ENCODE data around the gene BEND7. TPM values are rescaled to one million over a fixed set of nuclear protein-coding genes. Genes with fewer than 3 reads are reported as not detected.
"Not testable (repeated sequence)": the region's sequence is repeated elsewhere in the genome, so short reads cannot be mapped to it uniquely, and the experiment has no call there.

BEND7 gene
- total RNA-seq, 1 donor from 2014 or later = 25.0 TPM

- H3K4me3 Mint-ChIP-seq = peak overlapping the region; percentile 48
- no peak overlapping the region for H3K27ac Mint-ChIP-seq (ENCODE audit: unreplicated experiment)
- peaks cover 34% of the 10 kb centered on the region for H3K27me3 Mint-ChIP-seq (ENCODE audit: low read depth)
- no peaks in the 10 kb centered on the region for H3K36me3 Mint-ChIP-seq (ENCODE audit: low read depth)
- H3K9me3 Mint-ChIP-seq = no peaks in the 10 kb centered on the region
- peaks cover 28% of the 10 kb centered on the region for H3K4me1 Mint-ChIP-seq
- TF ChIP-seq CTCF (conservative IDR thresholded peaks at IDR 0.05) = no peak
- DNase-seq (ENCODE audit: low read depth, low spot score) = peak; percentile 11
Measured at GRCh38 chr10:13439313-13440184, 89.3 kb downstream of the BEND7 start.

GRCh38 chr10:13437026-13437555, 91.7 kb downstream of the BEND7 start:
- Mint-ChIP-seq H3K27me3 (ENCODE audit: low read depth) (peaks cover 38% of the 10 kb centered on the region), H3K9me3 (no peaks in the 10 kb centered on the region), H3K36me3 (ENCODE audit: low read depth) (no peaks in the 10 kb centered on the region), H3K4me1 (peaks cover 22% of the 10 kb centered on the region), H3K4me3 (no peak overlapping the region), H3K27ac (ENCODE audit: unreplicated experiment) (no peak overlapping the region)
- no peak for DNase-seq (ENCODE audit: low read depth, low spot score)
- TF ChIP-seq CTCF (conservative IDR thresholded peaks at IDR 0.05) = no peak

- not testable (repeated sequence) for H3K9me3 Mint-ChIP-seq; H3K4me3 Mint-ChIP-seq; H3K27ac Mint-ChIP-seq (ENCODE audit: unreplicated experiment); H3K36me3 Mint-ChIP-seq (ENCODE audit: low read depth); H3K4me1 Mint-ChIP-seq; DNase-seq (ENCODE audit: low read depth, low spot score)
- peaks cover 26% of the 10 kb centered on the region for H3K27me3 Mint-ChIP-seq (ENCODE audit: low read depth)
Measured at GRCh38 chr10:13427943-13428342, 100.9 kb downstream of the BEND7 start.

GRCh38 chr10:13425397-13425796, 103.4 kb downstream of the BEND7 start:
- Mint-ChIP-seq H3K9me3 (peaks cover 6% of the 10 kb centered on the region), H3K36me3 (ENCODE audit: low read depth) (no peaks in the 10 kb centered on the region), H3K27me3 (ENCODE audit: low read depth) (peaks cover 23% of the 10 kb centered on the region), H3K4me1 (no peaks in the 10 kb centered on the region), H3K4me3 (no peak overlapping the region), H3K27ac (ENCODE audit: unreplicated experiment) (no peak overlapping the region)
- TF ChIP-seq CTCF (conservative IDR thresholded peaks at IDR 0.05) = no peak
- no peak for DNase-seq (ENCODE audit: low read depth, low spot score)

- Mint-ChIP-seq H3K27ac (ENCODE audit: unreplicated experiment) (no peak overlapping the region), H3K36me3 (ENCODE audit: low read depth) (no peaks in the 10 kb centered on the region), H3K27me3 (ENCODE audit: low read depth) (peaks cover 19% of the 10 kb centered on the region), H3K9me3 (peaks cover 4% of the 10 kb centered on the region), H3K4me3 (no peak overlapping the region), H3K4me1 (no peaks in the 10 kb centered on the region)
- no peak for DNase-seq (ENCODE audit: low read depth, low spot score)
- TF ChIP-seq CTCF (conservative IDR thresholded peaks at IDR 0.05) = no peak
Measured at GRCh38 chr10:13422800-13423199, 106.0 kb downstream of the BEND7 start.

- Mint-ChIP-seq H3K27ac (ENCODE audit: unreplicated experiment) (no peak overlapping the region), H3K27me3 (ENCODE audit: low read depth) (peaks cover 9% of the 10 kb centered on the region), H3K4me1 (no peaks in the 10 kb centered on the region), H3K9me3 (no peaks in the 10 kb centered on the region), H3K4me3 (no peak overlapping the region), H3K36me3 (ENCODE audit: low read depth) (no peaks in the 10 kb centered on the region)
- TF ChIP-seq CTCF (conservative IDR thresholded peaks at IDR 0.05) = no peak
- DNase-seq (ENCODE audit: low read depth, low spot score) = no peak
Measured at GRCh38 chr10:13421382-13421917, 107.4 kb downstream of the BEND7 start.

All from neural crest cell (in vitro differentiated cells).